HG03469 (cell line): Measurements from ENCODE around the gene ROS1.
"Not testable (repeated sequence)": the region's sequence is repeated elsewhere in the genome, so short reads cannot be mapped to it uniquely, and the experiment has no call there.

ENCODE experiments used
- ATAC-seq: cut with Tn5 transposase; IDR thresholded peaks from one replicate; pipeline ENCODE4 v1.9.1; 2021; ENCODE audit warnings: mild to moderate bottlenecking, moderate library complexity, moderate number of reproducible peaks; ENCODE audit not compliant: unreplicated experiment

ROS1 gene

DNA sequence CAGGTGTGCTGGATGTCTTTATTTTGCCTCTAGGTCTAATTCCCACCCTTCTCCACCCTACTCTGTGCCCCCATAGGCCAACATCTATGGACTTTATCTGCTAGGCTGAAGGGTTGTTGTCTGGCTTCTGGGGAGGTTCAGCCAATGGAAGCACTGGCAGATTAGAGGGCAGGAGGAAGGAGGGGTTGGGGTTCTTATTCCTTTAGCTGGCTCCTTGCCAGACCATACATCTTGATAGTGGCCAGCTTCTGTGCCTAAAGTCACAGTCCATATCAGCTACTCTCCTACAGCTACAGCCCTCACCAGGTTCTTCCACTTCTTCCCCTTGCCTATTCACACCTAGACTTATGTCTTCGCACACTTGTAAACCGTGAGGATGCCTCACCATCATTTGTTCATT is 41.1 kb downstream of the ROS1 start:
- ATAC-seq = no peak

DNA sequence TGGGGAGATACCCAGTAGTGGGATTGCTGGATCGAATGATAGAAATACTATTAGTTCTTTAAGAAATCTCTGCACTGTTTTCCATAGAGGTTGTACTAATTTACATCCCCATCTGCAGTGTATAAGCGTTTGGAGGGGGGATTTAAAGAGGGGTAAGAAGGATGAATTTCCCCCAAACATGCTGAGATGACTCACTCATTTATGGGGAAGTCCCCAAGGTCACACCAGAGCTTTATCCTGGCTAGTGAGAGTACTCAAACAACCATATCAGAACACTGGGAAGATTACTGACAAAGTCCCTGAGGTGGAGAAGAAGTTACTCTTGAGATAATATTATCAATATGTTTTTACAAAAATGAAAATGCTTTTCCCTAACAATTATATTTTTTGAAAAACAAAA is 44.0 kb downstream of the ROS1 start:
- no peak for ATAC-seq

DNA sequence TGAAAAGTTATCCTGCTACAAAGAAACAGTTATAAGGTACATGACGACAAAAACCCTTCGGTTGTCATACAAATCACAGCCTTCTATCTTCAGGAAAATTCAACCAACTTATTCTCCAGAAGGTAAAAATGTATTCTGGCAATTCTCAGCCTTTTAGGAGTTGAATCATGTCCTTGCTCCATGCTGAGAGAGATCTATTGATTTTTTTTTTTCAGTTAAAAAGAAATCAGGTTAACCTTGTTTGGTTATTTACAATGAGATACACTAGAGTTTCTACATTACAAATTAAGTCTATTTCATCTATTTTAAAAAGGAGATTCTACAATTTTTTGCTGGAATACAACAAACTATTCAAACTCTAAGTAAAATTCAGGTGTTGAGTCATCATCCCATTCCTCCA is 45.4 kb downstream of the ROS1 start:
- ATAC-seq = no peak

DNA sequence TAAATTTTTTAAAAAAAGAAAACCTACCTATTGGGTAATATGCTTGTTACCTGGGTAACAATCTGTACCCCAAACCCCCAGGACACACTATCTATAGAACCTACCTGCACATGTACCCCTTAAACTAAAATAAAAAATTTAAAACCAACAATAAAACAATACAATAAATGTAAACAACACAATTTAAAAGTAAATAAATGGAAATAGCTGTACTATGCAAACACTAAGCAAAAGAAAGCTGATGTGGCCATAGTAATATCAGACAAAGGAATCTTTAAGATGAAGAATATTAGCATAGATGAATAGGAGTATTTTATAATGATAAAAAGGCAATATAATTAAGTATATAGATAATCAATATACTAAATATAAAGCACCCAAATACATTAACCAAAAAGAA is 50.3 kb downstream of the ROS1 start:
- no peak for ATAC-seq

DNA sequence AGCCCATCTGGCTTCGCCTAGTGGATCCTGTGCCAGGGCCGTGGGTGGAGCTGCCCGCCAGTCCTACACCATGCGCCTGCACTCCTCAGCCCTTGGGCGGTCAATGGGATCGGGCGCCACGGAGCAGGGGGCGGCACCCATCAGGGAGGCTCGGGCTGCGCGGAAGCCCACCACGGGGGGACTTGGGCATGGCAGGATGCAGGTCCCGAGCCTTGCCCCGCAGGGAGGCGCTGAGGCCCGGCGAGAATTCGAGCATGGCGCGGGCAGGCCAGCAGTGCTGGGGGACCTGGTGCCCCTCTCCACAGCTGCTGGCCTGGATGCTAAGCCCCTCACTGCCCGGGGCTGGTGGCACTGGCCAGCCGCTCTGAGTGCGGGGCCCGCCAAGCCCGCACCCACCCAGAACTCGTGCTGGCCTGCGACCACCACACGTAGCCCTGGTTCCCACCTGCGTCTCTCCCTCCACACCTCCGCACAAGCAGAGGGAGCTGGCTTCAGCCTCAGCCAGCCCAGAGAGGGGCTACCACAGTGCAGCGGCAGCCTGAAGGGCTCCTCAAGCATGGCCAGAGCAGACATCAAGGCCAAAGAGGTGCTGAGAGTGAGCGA is 52.4 kb downstream of the ROS1 start:
- ATAC-seq = no peak

DNA sequence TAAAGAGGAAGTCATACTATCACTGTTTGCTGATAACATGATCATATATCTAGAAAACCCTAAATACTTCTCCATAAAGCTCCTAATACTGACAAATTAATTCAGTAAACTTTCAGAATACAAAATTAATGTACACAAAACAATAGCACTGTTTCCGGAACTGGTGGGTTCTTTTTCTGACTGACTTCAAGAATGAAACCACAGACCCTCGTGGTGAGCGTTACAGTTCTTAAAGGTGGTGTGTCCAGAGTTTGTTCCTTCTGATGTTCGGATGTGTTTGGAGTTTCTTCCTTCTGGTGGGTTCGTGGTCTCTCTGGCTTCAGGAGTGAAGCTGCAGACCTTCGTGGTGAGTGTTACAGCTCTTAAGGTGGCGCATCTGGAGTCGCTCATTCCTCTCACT is 53.5 kb downstream of the ROS1 start:
- ATAC-seq = not testable (repeated sequence)

DNA sequence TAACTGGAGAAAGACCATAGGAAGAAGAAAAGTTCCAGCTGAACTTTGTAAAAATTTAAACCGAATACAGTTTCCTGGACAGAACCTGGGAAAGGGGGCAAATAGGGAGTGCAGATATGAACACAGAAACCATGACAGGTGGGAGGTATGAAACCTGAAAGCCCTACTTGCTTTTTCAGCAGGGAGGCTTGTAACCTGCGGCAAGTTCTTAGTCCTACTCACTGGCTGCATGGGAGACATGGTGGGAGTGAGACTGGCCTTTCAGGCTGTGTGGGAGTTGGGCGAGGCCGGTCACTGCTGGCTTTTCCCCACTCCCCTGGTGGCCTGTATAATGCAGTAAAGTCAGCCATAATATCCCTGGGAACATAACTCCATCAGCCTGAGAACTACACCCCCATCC is 54.2 kb downstream of the ROS1 start:
- no peak for ATAC-seq

DNA sequence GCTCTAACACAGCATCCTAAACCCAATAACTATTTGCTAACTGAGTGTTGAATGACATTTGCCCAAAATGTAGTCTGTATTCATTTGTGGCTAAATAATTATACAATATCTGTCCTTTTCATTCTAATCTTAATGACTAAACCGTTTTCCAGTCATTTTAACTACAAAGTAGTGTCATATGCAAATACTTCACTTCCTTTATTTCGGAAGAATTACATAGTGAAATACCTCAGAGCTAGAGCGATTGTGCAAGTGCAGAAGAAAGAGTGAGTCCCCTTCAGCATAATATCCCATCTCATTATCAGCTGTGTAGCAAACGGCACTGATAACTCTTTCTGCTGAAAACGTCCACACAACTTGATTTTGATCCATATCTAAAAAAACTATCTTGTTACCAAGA is 66.2 kb downstream of the ROS1 start:
- ATAC-seq = no peak

DNA sequence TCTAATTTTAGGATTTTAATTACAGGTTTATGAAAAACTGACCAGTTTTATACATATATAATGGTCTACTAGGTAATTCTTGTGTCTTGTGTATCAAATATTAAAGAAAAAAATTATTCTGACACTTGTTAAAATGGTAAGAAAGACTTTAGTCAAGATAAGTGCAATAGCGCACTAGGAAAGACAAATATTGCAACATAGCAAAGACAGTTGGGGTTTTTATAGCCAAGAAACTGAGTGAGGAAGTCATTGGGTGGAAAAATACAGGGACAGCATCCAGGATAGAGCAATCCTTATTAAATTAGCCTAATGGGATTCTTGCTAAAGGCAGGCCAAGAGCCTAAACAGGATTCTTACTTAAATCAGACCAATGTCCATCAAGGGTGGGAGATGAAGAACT is 71.1 kb downstream of the ROS1 start:
- ATAC-seq = no peak

DNA sequence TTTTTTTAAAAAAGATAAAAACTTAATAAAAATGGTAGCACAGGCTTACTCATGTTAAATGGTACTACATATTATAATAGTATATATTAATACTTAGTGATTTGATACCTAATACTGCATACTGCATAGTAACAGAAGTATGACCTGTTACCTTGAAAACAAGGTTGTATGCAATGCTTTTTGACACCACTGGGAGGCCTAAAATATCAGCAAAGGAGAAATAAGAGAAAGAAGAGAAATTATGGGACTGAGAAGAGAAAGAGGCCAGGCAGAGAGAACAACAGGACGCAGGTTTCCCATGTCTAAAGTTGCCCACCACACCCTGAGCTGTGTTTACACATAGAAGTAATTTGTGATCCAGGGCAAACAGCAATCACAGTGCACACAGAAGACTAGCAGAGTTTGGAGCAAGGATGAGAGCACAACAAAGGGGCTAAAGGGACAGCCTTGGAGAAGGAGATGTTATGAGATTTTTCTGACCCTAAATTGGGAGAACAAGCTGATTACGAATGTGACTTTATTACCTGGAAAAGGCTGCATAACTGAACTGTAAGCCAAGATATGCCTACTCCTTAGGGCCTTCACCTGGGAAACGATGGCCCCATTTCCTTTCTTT is 73.2 kb downstream of the ROS1 start:
- peak; percentile 50 for ATAC-seq

DNA sequence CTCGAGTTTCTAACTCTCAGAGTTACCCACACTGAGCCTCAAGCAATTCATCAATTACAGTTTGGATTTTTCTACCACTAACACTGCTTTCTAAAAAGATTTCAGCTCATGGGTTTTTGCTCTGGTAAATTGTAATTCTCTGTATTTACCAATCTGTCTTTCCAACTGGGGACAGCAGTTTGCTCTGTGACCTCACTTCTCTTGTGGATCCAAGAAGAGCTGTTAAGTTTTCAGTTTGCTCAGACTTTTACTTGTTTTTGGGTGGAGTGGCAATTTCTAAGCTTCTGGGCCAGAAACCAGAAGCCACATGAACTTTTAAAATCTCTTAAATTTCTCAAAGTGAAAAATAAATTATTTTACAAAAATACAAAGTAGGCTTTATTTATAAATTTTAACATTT is 74.2 kb downstream of the ROS1 start:
- ATAC-seq = no peak

DNA sequence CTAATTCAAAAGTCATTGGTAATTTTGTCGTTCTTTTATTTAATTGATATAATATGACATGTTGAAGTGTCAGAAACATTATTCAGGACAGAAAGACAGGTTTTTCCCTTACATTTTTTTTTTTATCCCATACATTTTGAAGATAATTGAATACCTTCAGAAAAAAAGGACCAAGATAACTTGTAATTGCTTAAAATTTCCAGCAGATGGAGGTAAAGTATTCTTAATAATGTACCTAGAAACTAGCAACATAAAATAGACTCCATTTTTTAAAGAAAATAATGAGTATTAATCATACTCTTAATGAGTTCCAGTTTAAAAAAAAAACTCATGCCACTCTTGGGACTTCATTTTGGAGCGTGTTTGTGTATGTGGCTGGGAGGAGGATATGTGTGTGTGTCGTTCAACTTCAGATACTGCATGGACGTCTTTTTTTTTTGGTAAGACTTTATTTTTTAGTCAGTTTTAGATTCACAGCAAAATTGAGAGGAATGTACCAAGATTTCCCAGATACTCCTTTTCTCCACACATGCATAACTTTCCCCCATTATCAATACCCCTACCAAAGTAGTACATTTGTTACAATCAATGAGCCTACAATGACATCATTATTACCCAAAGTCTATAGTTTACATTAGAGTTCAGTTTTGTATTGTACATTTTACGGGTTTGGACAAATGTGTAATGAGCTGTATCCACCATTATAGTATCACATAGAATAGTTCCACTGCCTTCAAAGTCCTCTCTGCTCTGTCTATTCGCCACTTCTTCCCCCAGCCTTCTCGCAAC is 79.4 kb downstream of the ROS1 start:
- ATAC-seq = no peak

DNA sequence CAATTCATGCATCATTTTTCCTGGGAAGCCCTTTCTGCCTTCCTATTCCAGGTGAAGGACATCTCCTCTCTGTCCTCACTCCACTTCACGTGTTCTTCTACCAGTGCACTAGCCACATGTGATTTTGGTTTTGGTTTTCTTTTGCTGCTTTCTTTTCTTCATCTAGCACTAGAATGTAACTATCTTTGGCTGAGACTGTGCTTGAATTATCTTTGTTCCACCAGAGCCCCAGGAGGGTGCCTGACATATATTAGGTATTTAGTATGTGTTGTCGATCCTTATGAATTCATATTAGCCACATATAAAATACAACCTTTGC is 80.5 kb downstream of the ROS1 start:
- no peak for ATAC-seq

DNA sequence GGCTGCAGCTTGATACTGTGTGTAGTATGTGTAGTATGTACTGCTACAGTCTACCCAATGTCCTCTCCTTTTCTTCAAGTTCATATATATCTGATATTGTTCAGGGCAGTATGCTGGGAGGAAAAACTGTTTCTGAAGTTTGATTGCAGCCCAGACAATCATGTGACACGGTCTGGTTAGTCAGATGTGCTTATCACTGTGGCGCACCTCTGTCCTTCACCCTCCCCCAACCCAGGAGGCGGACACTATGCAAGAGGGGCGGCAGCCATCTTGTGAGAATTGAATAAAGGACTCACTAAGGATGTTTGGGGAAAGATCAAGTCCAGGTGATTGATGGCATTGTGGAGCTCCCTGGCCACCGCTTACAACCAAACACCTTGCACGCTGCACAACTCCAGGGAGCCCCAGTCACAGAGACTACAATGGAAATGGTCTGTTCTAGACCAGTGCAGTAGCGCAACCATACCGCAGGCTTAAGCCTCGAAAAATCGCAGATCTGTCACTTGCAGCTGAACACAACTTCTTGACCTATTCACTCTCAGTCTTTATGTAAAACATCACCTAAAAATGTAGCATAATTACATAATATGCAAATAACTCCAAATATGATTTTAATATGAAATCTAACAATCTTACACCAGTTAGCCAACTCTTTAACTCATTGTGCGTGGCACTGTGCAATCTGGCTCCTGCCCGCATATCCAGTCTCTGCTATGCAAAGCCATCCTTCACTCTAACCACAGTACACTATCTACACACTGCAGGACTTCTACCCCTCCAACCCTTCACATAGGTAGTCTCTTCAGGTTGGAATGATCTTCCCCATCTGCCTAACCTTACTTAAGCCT is 81.1 kb downstream of the ROS1 start:
- ATAC-seq = no peak

DNA sequence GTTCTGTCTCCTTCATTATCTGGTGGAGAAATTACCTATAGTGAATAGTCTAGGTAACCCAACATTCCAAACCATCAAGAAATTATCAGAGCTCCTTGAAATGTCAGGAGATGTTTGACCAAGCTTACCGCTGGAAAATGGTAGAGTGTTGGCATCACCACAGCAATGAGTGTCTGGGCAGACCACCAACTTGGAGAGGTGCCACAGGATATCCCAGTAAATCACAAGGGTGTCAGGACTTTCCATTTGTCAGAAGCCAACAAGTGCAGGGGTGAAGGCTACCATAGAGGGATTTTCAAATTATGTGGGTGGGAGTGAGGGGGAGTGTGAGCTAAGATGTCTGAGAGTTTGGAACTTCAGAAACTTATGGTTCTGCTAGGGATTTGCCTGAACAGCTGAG is 87.2 kb downstream of the ROS1 start:
- ATAC-seq = no peak

DNA sequence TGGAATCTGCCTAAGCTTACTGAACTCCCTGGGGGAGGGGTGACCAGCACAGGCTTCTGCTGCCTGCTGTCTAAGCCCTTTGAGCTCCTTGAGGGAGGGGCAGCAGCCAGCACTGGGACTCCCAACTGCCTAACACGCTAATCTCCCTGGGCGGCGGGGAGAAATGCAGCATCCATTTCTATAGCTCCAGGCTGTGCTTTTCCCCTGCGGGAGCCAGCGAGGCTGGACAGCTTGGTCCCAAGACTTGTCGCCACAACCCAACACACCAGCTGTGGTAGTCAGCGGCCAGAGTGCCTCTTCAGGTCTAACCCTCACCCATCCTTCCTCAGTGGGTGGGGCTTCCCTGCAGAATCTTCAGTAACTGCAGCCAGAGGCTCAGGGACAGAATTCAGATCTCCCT is 95.8 kb downstream of the ROS1 start:
- no peak for ATAC-seq

DNA sequence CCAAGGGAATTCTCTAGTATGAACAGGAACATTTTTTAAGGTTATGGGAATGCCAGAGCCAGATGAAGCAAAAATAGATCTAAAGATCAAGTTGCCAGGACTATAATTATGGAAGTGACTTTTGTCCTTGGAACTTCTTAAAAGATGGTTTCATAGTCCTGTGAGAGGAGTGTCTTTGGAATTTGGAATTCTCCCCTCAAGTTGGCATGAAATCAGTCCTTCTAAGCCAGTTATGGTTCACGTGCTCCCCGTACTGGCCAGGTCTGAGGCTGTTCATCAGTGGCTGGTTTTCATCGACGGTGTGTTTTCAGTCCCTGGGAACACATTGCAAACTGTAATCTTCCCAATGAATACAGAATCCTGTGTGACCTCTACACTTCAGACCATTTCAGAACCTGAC is 97.2 kb downstream of the ROS1 start:
- no peak for ATAC-seq

DNA sequence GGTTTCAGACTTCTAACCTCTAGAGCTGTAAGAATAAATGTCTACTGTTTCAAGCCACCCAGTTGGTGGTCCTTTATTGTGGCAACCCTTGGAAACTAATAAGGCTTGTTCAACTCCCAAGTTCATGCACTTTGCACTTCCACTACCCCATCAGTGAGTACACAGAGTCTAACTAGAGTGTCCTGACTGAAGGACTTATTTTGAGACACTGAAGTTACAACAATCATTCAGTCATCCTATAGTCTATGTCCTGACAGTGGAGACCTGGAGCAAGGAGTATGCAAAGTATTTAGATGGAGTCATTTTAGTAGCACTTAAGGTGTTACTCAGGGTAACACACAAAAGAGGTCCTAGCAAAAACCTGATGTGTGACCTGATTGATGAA is 97.7 kb downstream of the ROS1 start:
- ATAC-seq = no peak

DNA sequence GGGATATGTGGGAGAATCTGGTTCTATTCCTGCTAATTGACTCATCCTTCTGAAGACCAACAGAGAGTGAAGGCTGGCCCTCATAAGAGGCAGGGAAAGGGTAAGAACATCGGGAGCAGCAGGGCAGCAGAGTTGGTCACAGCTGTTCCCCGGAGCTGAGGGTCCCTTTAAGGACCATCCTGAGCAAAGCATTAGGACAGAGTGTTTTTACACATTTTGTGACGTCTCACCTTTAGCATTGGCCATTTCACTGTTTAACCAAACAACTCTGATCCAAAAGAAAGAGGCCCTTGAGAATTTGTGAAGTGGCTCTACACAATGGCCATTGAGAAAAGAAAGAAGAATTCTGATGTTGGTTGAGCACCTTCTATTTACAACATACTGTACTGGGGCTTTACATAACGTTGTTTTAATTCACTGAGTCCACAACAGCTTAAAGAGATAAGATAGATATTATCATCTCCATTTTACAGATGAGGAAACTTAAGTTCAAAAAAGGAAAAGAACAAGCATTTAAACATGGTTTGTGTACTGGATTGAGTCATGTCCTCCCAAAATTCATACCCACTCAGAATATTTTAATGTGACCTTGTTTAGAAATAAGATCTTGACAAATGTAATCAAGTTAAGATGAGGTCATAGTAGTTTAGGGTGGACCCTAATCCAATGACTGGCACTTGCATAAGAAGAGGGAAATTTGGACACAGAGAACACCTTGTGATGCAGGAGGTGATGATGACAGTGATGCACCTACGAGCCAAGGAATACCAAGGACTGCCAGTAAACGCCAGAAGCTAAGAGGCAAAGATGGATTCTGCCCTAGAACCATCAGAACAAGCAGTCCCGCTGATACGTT is 98.4 kb downstream of the ROS1 start:
- no peak for ATAC-seq

DNA sequence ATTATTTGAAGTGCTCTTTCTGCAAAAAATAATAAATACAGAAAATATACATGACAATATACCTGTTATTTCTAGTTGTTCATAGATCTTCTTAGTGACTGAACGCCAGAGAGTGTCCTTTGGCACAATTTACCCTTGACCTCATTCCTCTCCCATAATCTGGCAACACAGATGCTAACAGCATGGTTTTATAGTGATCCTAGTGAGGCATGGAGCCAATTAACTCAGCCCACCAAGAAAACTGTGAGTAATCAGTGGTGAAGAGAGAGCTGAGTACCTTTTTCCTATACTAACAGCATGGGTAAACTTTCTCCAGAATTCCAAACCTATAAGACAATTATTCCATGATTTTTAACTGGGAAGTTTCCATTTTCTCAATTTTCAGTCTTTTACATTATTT is 99.3 kb downstream of the ROS1 start:
- no peak for ATAC-seq

DNA sequence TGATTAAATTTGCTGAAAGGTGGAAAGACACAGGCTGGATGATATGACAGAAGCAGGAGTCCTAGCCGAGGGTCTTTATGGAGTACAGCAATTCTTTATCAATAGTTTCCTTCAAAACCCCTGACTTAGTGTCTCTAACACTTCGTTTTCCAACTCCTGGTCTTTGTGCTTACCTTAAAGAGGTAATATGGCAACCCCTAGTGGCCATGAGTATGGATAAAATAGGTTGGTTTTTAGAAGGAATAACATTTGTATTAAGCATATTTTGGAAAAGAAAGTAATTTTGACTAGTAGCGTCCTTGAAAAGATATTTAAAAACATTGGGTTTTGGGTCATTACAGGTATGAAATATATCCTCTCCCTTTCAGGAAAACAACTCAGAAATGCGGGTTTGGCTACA is 108.5 kb downstream of the ROS1 start:
- no peak for ATAC-seq
